ENCODE results near the gene LNPK.

- TF ChIP-seq POLR2A (IDR thresholded peaks at IDR 0.05; ENCODE audit: low read depth, low read length) (no peak), CTCF (conservative IDR thresholded peaks at IDR 0.05; ENCODE audit: low read depth, low read length) (no peak), USF2 (IDR thresholded peaks at IDR 0.05; ENCODE audit: low read depth, low read length) (no peak)
These were observed 114.3 kb downstream of the LNPK start for GRCh38 chr2:175887776-175888175.
